Activated CD8-positive, alpha-beta T cell treated with anti-CD3 and anti-CD28 coated beads for 36 hours (primary cell): ENCODE data around the gene WLS. TPM values are rescaled to one million over a fixed set of nuclear protein-coding genes. Genes with fewer than 3 reads are reported as not detected.
A peak's percentile ranks its signal among the peaks of the same experiment; 100 is the strongest.
"Not testable (repeated sequence)": the region's sequence is repeated elsewhere in the genome, so short reads cannot be mapped to it uniquely, and the experiment has no call there.

Experiments
- ATAC-seq: fragments of 200-7000 bp; cut with Tn5 transposase; one replicate; pipeline ENCODE4 v1.10.0; 2021; ENCODE audit warnings: mild to moderate bottlenecking, moderate library complexity
- CTCF ChIA-PET: fragments of 350-600 bp; sonication (Branson Sonifier 250); formaldehyde crosslinking; loops from one replicate; lab custom pipeline; 2021; ENCODE audit warnings: antibody characterized with exemption; lab: Charles Lee
- POLR2A ChIA-PET: fragments of 350-600 bp; sonication (Branson Sonifier 250); formaldehyde crosslinking; loops from one replicate; lab custom pipeline; 2021; ENCODE audit warnings: antibody characterized with exemption; lab: Charles Lee
- DNase-seq: peaks from one replicate; pipeline ENCODE4 v3.0.0-alpha.2; 2020
- H3K27ac Mint-ChIP-seq: one replicate; pipeline ENCODE4 v1.8.0; 2021; ENCODE audit warnings: mild to moderate bottlenecking, mixed read lengths
- H3K27me3 Mint-ChIP-seq: one replicate; pipeline ENCODE4 v1.8.0; 2021; ENCODE audit warnings: mixed read lengths
- H3K36me3 Mint-ChIP-seq: one replicate; pipeline ENCODE4 v1.8.0; 2021; ENCODE audit warnings: low read depth, mixed read lengths
- H3K4me1 Mint-ChIP-seq: one replicate; pipeline ENCODE4 v1.8.0; 2021; ENCODE audit warnings: low read depth, mixed read lengths
- H3K4me3 Mint-ChIP-seq: one replicate; pipeline ENCODE4 v1.8.0; 2021; ENCODE audit warnings: mild to moderate bottlenecking, moderate library complexity, mixed read lengths
- H3K9me3 Mint-ChIP-seq: one replicate; pipeline ENCODE4 v1.8.0; 2021; ENCODE audit warnings: mixed read lengths
- intact Hi-C: fragments of 100-400 bp; cut with micrococcal nuclease; formaldehyde crosslinking; loops from one replicate; pipeline ENCODE4 v1.10.0; 2022
- total RNA-seq, 2 experiments: library from RNA; stranded (reverse); gene quantifications; one replicate each; pipeline ENCODE4 v1.2.3, GENCODE V29; 2021
- TF ChIP-seq, protein P1 (sequence below): fragments of 200-600 bp; IDR thresholded peaks from one replicate; pipeline ENCODE4 v1.8.0; 2022; ENCODE audit warnings: antibody characterized with exemption, mild to moderate bottlenecking

Gene WLS
- total RNA-seq, 2 experiments from 2014 or later = not detected

DNA sequence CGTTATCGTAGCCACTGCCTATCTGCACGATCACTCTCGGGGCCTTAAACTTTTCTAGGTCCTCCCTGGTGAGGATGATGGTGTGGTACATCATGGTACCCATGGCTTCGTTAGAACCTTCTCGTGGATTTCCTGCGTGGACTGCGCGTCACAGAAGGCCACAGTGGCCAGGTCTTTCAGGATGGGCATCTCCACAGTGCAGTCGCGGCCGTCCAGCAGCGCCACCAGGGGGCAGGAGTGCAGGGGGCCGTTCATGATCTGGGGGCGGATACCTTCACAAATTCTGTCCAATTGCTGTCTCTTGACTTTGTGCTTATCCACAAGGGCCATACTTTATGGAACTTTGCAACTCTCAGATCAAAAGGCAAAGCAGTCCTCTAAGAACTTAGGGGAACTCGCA lies 69.6 kb downstream of the WLS start:
- POLR2A ChIA-PET = no interaction called here
- TF ChIP-seq, protein P1, sequence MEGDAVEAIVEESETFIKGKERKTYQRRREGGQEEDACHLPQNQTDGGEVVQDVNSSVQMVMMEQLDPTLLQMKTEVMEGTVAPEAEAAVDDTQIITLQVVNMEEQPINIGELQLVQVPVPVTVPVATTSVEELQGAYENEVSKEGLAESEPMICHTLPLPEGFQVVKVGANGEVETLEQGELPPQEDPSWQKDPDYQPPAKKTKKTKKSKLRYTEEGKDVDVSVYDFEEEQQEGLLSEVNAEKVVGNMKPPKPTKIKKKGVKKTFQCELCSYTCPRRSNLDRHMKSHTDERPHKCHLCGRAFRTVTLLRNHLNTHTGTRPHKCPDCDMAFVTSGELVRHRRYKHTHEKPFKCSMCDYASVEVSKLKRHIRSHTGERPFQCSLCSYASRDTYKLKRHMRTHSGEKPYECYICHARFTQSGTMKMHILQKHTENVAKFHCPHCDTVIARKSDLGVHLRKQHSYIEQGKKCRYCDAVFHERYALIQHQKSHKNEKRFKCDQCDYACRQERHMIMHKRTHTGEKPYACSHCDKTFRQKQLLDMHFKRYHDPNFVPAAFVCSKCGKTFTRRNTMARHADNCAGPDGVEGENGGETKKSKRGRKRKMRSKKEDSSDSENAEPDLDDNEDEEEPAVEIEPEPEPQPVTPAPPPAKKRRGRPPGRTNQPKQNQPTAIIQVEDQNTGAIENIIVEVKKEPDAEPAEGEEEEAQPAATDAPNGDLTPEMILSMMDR = peak; percentile 23
- CTCF ChIA-PET = no interaction called here
- ATAC-seq (no peak), DNase-seq (no peak)
- Mint-ChIP-seq H3K27ac (no peak overlapping the region), H3K9me3 (no peaks in the 10 kb centered on the region), H3K27me3 (no peaks in the 10 kb centered on the region), H3K4me3 (no peak overlapping the region), H3K36me3 (no peaks in the 10 kb centered on the region), H3K4me1 (no peaks in the 10 kb centered on the region)
- intact Hi-C loops = no loop called here

DNA sequence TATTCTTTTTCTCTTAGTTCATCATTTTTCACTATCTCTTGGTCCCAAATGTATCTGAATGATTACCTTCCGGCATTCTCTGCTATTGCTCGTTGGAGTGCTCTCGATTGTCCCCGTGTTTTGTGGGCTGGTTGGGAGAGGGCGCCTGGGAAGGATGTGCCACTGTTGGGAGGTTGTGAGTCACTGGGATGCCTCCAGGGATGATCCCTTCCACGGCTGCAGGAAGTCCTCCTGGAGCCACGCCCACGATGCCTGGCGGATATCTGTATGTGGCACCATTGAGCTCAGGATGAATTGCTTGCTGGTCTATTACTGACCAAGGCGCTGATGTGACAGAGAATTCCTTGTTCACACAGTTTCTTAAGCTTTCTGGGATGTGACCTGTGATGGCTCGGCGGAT lies 70.7 kb downstream of the WLS start:
- intact Hi-C loops, H3K4me1 Mint-ChIP-seq, CTCF ChIA-PET, DNase-seq, H3K9me3 Mint-ChIP-seq, H3K36me3 Mint-ChIP-seq, H3K27me3 Mint-ChIP-seq, POLR2A ChIA-PET, ATAC-seq, H3K4me3 Mint-ChIP-seq, H3K27ac Mint-ChIP-seq: not testable (repeated sequence)

DNA sequence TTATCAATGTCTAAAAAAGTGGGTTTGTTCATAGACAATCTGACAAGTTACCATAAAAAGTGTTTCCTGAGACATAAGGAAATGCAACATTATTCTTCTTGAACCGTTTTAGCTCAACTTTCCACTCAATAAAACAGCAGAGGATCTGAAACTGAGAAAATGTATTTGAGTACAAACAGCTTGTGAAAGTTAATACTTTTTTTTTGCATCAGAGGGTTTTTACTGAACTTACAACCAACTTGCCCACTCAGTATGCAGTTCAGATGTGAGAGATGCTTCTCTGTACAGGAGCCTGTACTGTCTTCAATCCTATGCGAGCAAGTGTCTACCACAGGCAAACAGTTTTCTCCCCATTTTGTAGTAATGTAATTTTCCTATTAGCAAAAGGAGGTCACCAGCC lies 71.4 kb downstream of the WLS start:
- not testable (repeated sequence) for H3K36me3 Mint-ChIP-seq

DNA sequence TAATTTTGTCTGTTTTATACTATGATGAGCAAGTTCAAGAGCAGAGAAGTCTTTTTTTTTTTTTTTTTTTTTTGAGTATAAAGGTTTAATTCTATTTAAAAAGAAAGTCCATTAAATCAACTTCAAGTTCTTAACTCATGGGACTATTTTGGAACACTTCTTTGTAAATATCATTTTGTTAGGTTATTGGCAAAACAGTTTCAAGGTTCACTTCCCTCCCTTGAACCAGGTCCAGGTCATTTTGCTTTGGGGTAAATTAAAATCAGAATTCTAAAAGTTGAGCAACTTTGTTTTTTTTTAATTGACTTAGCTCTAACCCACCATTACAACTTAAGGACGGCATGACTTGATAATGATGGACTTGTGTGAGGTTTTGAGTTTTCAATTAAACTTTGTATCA lies 72.3 kb downstream of the WLS start:
- CTCF ChIA-PET = no interaction called here
- Mint-ChIP-seq H3K36me3 (no peaks in the 10 kb centered on the region), H3K4me3 (no peak overlapping the region), H3K9me3 (no peaks in the 10 kb centered on the region), H3K27ac (no peak overlapping the region), H3K27me3 (peaks cover under 1% of the 10 kb centered on the region), H3K4me1 (no peaks in the 10 kb centered on the region)
- POLR2A ChIA-PET = no interaction called here
- intact Hi-C loops = no loop called here
- ATAC-seq (no peak), DNase-seq (no peak)
- TF ChIP-seq, protein P1 = no peak

More for the DNA sequence above, 71.4 kb downstream of the WLS start:
- H3K4me1 Mint-ChIP-seq, H3K9me3 Mint-ChIP-seq, H3K27ac Mint-ChIP-seq, POLR2A ChIA-PET, CTCF ChIA-PET, ATAC-seq, DNase-seq, H3K4me3 Mint-ChIP-seq, H3K27me3 Mint-ChIP-seq, intact Hi-C loops: not testable (repeated sequence)

DNA sequence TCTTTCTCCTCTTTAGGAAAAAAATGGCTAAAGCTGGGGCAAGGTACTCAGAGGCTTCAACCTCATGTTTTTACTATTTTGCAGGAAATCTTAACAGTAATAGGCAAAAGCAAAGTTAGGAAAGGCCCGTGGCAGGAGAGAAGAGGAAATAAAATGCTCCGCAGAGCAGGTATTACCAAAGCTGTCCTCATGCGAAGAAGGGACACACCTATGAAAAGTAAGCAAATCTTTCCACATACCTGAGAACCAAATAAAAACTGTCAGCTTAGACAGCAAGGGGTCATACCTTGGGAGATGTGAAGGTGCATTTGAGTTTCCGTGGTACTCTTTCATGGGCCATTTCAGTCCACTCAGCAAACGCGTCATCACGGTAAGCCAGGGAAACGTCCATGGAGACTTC lies 73.5 kb downstream of the WLS start:
- ChIA-PET CTCF (interaction anchor here (0.8 to 1.3 kb wide), 3 partner anchors 9 to 284 kb away, joined by 3 to 4 read pairs (median 3); no protein-coding TSS in a partner anchor), POLR2A (no interaction called here)
- no peaks in the 10 kb centered on the region for H3K9me3 Mint-ChIP-seq
- TF ChIP-seq, protein P1 = no peak
- H3K4me3 Mint-ChIP-seq = no peak overlapping the region
- ATAC-seq (no peak), DNase-seq (no peak)
- intact Hi-C loops = no loop called here
- no peaks in the 10 kb centered on the region for H3K36me3 Mint-ChIP-seq
- no peaks in the 10 kb centered on the region for H3K4me1 Mint-ChIP-seq
- H3K27me3 Mint-ChIP-seq = peaks cover 3% of the 10 kb centered on the region
- no peak overlapping the region for H3K27ac Mint-ChIP-seq

DNA sequence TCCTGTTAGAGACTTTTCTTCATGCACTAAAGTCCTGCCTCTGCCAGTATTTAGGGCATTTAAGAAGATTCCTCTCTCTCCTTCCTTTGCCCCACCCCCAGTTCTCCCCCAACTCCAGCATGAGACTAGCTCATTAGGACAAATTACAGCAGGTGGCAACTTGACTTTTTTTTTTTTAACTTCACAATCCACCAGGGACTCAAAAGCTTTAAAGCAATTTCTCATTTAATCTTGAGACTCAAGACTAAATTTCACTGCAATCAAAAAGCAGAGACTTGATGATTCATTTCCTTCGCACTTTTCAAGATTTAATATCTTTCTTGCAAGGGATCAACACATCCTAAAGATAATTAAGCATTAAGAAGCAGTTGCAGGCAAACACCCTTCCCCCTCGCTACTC lies 74.9 kb downstream of the WLS start:
- DNase-seq (no peak), ATAC-seq (no peak)
- H3K27ac Mint-ChIP-seq = no peak overlapping the region
- no peak overlapping the region for H3K4me3 Mint-ChIP-seq
- CTCF ChIA-PET = interaction anchor here (1.0 kb wide), 1 partner anchor 94 kb away, joined by 3 read pairs; no protein-coding TSS in a partner anchor
- POLR2A ChIA-PET = no interaction called here
- intact Hi-C loops = no loop called here
- no peaks in the 10 kb centered on the region for H3K9me3 Mint-ChIP-seq
- no peaks in the 10 kb centered on the region for H3K36me3 Mint-ChIP-seq
- H3K27me3 Mint-ChIP-seq = peaks cover 3% of the 10 kb centered on the region
- TF ChIP-seq, protein P1 = no peak
- H3K4me1 Mint-ChIP-seq = no peaks in the 10 kb centered on the region
